K562 (cell line): ENCODE measurements around the gene ANKRD13B.

Experiments used
- CHD2 ChIP-seq: IDR thresholded peaks from 2 replicates; pipeline ENCODE4 v1.6.1; 2011; ENCODE audit warnings: low read depth, low read length
- CREM ChIP-seq: IDR thresholded peaks from 2 replicates; pipeline ENCODE4 v1.6.1; 2014; ENCODE audit warnings: antibody characterized with exemption, low read depth
- ELF4 ChIP-seq: fragments of 450-650 bp; formaldehyde crosslinking; IDR thresholded peaks from 2 replicates; pipeline ENCODE4 v1.4.0; 2022; ENCODE audit warnings: missing genetic modification characterization
- FOSL1 ChIP-seq: fragments of 200-800 bp; sonication (Bioruptor generic); conservative IDR thresholded peaks from 2 replicates; pipeline ENCODE4 v1.6.1; 2016; ENCODE audit warnings: missing genetic modification characterization, missing compliant biosample characterization
- KDM1A ChIP-seq, 2 experiments: fragments of 450-650 bp; IDR thresholded peaks; 2 replicates each; pipeline ENCODE4 v1.6.1; 2016; ENCODE audit warnings: mild to moderate bottlenecking in 2 of 2
- NR2F6 ChIP-seq: fragments of 450-650 bp; formaldehyde crosslinking; IDR thresholded peaks from 2 replicates; pipeline ENCODE4 v1.4.0; 2020; ENCODE audit warnings: mild to moderate bottlenecking
- POLR2A ChIP-seq: fragments of 450-650 bp; conservative IDR thresholded peaks from 2 replicates; pipeline ENCODE4 v1.6.1; 2016
- POLR2AphosphoS5 ChIP-seq: IDR thresholded peaks from 2 replicates; pipeline ENCODE4 v1.6.1; 2011; ENCODE audit warnings: mild to moderate bottlenecking, low read depth, low read length, moderate library complexity; ENCODE audit not compliant: control insufficient read depth, insufficient read depth
- TEAD1 ChIP-seq, 2 experiments: fragments of 450-650 bp in 1 of 2; sonication (generic) in 1 of 2; formaldehyde crosslinking; IDR thresholded peaks; 2 replicates each; pipeline versions ENCODE4 v1.4.0 to v1.8.0; 2020 to 2022; ENCODE audit warnings: mild to moderate bottlenecking in 2 of 2, missing genetic modification reagents in 1 of 2
- USF2 ChIP-seq: sonication (generic); formaldehyde crosslinking; IDR thresholded peaks from 2 replicates; pipeline ENCODE4 v1.5.0; 2020; ENCODE audit warnings: missing genetic modification reagents
- ZFP91 ChIP-seq: sonication (generic); formaldehyde crosslinking; IDR thresholded peaks from 2 replicates; pipeline ENCODE4 v1.8.0; 2022; ENCODE audit warnings: mild to moderate bottlenecking, missing genetic modification reagents
- ZKSCAN8 ChIP-seq: fragments of 200-800 bp; sonication (Bioruptor generic); IDR thresholded peaks from 2 replicates; pipeline ENCODE4 v1.6.1; 2016; ENCODE audit warnings: missing genetic modification characterization, missing compliant biosample characterization
- ZNF121 ChIP-seq: sonication (generic); formaldehyde crosslinking; conservative IDR thresholded peaks from 2 replicates; pipeline ENCODE4 v1.8.0; 2022; ENCODE audit warnings: missing genetic modification reagents

- TF ChIP-seq ELF4 (CRISPR knock-in tag) (no peak), POLR2AphosphoS5 (no peak), POLR2A (no peak), CREM (no peak), NR2F6 (CRISPR knock-in tag) (no peak), CHD2 (no peak), ZFP91 (CRISPR knock-in tag) (no peak), ZKSCAN8 (CRISPR knock-in tag) (no peak), FOSL1 (tag) (no peak), ZNF121 (no peak), USF2 (peak; percentile 28; the same call in 1 of the 2 replicates), KDM1A (IDR thresholded peaks at IDR 0.05) (no peak), TEAD1 (CRISPR knock-in tag; IDR thresholded peaks at IDR 0.05) (no peak)
Measured at GRCh38 chr17:29645515-29646051, 52.7 kb downstream of the ANKRD13B start.
